ENCODE measurements around the gene CRACR2A.

The CRACR2A gene

DNA sequence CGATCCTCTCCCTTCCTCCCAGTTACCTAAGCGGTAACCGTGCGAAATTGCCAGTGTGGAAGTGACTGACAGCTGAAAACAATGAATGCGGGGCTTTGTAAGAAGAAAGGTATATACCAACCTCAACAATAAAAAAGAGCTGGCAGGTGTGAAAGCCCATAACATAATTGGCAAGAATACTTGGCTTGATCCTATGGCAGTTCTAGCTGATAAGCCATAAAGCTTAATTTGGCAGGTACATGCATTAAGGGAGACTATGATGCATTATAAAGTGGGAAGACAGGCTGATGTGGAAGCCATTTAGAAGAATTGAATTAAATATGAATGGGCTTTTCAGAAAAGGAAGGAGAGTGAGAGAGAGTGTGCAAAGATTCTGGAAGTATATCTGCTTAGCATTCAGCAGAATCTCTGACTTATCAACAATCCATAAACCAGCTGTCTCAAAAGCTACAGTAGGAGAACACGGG, 71.3 kb downstream of the CRACR2A start:
- no peak for DNase-seq

DNA sequence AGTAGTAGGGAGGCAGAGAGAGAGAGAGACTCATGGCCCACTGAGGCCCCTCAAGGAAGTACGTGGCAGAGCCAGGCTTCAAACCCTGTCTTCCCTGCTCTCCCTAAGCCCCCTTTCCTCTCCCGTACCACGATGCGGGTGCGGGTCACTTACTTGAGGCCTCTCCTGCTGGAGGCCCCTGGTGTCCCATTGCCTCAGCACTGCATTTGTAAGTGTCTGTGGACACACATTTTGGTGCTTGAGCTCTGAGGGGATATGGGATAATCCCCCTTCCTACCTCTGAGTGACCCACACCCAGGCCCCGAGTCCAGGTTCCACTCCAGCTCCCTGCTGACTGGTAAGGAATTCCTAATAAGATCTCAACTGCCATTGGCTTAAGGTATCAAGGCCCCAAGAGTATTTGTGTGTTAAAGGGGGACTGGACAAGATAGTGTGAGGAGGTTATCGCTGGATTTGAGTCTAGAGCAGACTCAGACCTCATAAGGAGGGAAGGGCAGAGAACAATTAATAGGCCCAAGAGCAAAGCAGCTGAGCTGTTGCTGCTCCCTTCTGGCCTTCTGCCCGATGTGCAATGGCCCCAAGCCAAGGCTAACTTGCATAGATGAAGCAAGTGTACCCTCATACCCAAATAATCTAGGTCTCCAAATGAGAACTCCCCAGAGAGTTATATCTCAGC, 71.9 kb downstream of the CRACR2A start:
- peak in 1 of 14 donors; percentile 34 for DNase-seq

DNA sequence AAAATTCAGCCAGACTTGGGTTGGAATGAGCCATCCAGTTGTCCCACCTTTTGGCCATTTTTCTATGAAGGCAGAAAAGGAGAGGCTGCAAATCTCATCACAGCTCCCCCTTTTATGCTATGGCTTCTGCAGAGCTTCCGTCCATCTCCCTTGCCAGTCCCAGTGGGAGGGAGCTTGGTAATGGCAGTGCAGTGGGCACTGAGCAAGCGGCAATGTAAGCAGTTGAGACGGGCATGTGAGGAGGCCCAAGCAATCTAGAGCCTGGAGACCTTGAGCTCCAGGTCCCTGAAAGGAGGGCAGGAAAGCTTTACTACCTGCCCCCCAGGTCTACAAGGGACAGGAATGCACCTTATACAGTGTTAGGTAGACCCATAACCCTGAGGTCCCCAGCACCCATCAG, 73.1 kb downstream of the CRACR2A start:
- DNase-seq = no peak

DNA sequence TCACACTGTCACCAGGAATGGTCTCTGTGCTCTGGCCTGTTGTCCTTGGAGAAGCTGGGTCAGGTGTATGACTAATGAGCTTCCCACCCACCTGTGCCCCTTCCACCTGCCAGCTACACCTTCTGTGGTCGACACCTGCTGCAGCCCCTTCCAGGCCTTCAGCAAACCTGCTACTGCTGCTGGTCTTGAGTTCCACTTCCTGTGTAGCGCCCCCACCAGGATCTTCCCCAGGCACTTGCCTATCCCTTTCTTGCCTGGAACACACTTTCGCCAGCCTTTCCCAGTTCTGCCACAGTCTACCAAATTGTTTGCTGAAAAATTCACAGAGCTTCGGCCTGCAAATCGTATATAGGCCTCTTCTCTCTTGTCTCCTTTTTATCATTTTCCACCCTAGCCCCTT, 75.3 kb downstream of the CRACR2A start:
- no peak for DNase-seq

DNA sequence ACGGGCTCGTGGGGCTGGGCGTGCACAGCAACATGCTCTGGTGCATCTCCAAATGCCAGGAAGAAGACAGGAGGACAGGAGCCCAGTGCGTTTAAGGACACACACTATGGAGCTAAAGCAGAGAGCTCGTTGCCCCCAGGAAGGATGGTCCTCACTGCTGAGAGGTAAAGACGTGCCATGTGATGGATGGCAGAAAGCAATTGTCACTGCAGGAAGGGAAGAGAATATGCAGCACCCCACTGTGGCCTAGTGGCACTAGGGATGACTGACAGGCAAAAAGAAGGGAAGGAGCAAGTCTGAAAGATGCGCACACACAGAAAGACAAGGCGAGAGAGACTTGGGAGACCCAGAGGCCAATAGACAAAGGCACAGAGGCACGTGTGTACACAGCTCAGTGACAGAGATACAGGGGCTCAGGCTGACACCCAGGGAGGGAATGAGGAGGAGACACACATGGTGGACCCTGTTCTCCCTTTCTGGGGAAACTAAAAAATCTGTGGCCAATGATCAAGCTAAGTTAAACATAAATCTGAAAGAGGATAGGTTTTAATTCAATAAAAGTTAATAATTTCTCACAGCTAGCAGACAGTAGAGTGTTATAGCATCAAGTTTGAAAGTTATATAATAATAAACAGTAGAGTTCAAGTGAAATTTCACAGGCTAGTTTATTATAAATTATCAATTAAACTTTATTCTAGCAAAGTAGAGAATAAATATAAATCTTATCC, 78.8 kb downstream of the CRACR2A start:
- DNase-seq = no peak

DNA sequence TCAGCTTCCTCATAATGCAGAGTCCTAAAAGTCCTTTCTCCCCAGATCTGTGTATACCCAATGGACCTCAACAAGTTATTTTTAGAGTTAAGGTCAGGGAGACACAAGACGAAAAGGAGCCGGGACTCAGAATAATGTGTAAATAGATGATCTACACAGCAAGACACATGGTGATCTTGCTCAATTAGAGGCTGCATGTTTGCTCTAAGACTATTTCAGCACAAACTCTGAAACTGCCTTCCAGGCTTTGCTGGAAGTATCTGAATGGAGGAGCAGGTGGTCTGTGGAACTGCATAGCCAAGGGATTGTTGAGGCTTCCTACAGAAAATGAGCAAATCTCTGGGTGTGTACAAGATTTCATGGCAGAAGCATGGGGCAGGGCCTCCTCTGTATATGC, 80.8 kb downstream of the CRACR2A start:
- DNase-seq = no peak

DNA sequence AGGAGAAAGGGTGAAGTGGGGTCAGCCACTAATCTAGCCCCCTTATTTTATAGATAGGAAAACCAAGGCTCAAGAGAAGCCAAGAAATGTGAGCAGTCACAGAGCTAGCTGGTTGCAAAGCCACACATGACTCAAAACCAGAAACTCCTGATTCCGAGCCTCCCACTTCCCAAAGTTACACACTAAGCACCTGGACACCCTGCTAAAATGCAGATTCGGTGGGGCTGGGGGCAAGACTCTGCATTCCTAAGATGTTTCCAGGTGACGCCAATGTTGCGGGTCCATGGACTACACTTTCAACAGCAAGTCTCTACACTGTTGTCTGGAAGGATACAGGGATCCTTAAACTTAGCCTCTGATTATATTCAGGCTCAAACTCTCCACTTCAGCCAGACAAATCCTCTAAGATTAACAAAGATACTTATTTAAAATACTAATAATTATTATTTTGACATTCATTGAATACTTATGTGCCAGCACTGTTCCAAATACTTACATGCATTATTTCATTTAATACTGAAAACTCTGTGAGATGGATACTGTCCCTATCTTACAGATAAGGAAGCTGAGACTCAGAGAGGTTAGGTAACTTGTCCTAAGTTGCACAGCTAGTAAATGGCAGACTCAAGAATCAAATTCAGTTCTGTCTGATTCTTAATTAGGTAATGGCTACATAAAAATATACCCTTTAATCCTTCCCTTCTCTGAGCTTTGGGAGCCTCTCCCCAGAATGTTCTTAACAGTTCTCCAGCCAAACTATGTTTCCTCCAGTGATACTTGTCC, 81.4 kb downstream of the CRACR2A start:
- DNase-seq = no peak

DNA sequence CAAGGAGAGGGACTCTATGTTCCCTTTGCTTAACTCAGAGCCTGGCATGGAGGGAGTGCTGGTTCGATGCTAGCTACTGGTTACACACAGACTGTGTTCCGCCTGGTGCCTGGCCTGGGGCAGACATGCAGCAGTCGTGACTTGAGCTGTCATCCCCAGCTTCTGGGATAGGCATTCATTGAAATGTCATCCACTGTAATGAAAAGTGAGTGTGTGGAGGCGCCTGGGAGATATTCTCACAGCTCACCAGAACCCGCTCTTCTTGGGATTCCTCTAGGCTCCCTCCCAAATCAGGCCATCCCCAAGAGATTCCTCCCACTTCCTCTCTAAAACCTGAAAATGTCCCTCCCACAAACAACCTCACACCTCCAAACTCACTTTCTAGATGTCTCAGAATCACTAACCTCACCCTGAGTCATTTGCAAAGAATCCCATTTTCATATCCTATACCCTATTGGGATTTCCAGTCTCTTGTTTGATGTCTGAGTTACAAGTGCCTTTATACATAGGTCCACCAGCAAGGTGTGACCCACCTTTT, 82.8 kb downstream of the CRACR2A start:
- no peak for DNase-seq

DNA sequence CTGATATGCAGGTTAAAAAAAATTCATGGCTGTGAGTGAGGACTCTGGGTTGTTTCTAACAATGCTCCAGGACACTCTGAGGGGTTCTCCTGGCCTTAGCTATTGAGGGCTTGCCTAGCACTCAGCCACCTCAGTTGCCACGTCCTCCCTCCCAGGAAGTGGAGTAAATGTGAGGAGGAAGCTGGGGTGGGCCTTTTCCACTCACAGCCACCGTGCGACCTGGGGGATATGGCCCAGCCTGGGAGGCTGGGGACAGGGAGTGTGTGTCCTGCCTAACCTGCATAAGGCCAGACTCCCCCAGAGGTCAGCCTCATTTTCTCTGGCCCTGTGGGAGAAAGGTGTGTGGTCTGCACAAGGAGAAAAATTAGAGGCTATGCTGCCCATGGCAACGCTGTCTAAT, 83.3 kb downstream of the CRACR2A start:
- DNase-seq = no peak

DNA sequence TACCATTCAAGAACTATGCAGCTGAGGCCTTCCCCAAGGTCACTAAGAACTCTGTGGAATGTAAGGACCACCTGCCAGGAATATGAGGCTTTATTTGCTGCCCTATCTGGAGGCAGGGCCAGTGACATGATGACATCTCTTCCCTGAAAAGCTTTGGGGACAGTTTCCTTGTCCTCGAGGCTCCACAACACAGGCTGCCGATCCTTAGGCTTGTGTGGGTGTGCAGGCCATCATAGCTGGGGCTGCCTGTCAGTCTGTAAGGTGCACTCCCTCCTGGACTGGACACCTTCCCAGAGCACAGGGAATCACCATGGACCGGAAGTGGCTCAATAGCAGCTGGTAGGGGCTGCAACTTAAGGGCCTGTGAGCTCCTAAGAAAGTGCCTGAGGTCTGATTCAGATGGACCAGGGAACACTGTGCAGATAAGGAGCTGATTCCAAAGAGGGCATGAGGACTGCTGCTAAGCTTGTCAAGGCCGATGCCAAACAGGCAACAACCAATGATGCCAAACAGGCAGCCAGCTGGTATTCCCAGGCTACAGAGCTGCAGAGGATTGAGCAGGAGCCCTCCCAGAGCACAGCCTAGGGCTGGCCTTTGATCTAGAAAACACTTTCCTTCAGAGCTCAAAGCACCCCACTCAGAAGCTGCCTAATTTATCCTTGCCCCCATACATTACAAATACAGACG, 84.3 kb downstream of the CRACR2A start:
- no peak for DNase-seq

DNA sequence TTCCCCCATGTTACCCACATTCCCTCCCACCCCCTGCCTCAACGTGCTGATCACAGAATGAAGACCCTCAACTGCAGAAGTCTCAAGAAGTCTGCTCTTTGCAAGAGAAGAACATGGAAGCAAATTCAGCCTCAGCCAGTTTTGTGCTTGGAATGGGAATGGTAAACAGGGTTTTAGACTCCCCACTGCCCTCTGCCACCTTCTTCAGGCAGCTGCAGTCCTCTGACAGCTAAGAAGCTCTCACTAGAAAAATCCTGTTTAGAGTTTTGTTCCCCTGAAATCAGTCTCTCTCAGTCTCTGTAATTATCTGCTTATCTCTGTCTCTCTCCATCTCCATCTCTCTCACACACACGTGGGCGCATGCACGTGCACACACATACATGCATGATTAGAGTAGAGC, 85.4 kb downstream of the CRACR2A start:
- DNase-seq = no peak

DNA sequence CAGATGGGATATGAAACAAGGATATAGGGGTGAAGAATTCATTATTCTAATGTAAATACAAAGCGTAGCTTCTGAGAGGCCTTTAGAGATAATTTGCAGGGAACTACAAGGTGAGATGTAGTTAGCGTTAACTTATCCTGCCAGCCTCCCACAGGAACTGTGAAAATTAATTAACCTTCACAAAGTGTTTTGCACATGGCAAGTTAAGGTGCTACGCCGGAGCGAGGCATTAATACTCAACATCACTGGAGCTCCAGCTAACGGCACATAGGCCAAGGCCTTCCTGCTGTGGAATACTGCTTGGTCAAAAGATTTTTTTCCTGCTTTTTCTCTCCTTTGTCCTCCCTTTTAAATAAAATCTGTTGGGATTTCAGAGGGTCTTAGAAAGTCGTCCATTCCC, 86.5 kb downstream of the CRACR2A start:
- DNase-seq = no peak

DNA sequence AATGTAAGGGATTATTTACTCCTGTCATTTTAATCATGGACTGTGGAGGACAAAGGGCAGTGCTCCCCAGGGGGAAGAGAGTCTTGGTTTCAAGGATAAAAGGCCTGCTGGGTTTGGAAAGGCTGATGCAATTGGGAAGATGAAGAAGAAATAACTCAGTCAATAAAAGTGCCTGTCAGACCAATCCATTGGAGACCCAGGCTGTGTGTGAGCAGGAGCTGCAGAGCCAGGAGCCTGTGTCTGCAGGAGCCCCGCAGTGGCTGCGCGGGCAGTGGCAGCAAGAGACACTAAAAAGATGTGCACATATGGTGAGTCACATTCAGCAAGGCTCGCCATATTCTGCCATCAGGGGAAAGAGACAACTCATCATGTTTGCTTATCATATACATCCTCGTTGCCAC, 90.4 kb downstream of the CRACR2A start:
- no peak for DNase-seq

DNA sequence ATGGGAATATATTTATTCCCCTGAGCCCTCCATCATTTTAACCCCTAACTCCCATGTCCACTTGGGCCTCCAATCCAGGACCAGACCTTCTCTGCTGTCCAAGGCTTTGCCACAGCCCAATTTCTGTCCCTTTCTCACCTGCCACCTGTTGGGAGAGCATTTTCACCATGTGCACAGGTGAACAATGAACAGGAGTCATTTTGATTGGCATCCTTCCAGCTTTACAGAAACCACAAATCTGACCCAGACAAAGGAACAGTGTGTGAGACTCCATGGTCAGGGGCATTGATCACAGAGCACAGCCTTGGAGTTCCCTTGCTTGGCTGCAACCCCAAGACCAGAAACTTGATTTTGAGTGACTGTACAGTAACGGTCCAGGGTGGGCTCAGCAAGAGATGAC, 91.9 kb downstream of the CRACR2A start:
- DNase-seq = no peak

DNA sequence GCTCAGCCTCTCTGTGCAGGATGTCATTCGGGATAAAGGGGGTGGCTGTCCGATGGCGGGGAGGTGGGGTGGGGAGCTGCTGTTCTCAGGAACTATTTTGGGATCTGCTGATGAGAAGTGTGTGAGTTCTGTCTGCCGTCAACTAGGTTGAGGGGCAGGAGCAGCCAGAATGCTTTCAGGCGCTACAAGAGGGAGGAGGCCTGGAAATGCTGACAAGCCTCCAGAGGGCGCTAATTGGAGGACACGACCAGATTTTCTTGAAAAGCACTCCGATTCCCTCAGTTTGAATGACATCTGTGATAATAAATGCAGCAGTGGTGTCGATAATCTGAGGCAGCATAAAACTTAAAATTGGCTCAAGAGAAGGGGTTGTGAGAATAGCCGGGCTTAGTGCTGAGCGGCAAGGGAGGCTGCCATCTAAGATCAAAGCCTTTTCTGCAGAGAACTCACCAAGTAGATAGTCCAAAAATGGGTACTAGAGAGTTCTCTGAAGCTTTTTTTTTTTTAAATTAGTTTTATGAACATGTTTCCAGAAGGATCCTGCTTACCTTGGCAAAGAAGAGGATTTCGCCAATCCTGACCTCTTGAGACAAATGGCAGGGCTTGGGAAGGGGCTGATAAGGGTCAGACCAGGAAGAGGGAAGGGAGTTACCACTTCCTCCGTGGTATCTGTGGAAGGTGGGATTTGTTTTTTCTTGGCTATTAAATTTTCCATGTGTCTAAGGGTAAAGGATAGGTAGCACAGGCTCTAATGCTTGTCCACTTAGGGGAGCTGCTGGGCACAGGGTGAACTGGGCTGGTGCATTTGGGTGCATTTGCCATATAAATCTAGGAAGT, 94.4 kb downstream of the CRACR2A start:
- DNase-seq = no peak

DNA sequence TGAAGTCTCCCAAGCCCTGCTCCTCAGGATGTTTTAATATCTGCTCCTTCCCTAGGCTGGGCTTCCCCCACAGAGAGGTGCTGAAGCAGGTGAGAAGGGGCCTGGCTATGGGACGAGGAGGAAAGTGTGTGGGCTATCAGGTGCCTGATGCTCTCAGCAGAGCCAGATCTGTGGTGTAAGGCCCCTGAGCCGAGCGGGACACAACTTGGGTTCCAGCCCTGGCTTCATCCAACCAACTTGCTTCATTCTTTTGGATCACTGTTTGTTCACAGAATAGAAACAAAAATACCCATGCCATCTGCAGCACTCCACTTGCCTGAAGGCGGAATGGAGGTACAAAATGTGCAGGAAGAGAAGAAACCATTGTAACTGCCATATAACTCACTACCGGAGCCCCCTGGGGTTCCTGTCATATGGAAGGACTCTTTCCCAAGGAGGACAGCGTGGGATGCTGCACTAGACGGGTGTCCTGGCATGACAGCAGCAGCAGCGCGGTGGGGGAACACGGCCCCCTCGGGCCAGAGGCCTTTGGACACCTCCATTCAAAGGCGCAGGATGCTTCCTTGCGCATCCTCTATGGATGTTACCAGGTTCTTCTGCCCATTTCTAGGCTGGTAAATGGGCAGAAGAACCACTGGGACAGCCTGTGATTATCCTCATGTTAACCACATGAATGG, 95.8 kb downstream of the CRACR2A start:
- no peak for DNase-seq

DNA sequence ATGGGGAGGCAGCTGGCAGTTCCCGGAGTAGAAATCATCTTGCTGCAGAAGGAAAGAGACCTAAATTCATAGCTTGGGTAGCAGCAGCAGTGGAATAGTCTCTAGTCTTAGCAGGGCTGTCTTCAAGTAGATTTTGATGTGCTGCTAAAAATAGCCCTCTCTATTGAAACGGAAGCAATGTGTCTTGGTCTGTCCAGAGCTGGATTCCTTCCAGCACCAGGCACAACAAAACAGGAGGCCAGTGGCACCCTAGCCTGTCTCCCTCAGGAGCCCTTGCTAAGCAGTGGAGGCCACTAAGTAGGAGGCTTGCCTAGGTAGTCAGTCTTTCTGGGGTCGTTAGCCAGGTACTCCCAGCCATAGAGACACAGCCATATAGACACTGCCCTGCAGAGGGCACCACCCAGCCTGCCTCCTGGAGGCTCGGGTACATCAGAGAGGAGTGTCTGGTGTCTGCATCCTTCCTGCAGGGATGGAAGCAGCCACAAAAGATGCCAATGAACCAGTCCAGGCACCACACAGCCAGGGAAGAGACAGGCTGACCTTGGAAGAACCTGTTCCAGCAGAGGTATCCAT, 97.5 kb downstream of the CRACR2A start:
- DNase-seq = no peak

DNA sequence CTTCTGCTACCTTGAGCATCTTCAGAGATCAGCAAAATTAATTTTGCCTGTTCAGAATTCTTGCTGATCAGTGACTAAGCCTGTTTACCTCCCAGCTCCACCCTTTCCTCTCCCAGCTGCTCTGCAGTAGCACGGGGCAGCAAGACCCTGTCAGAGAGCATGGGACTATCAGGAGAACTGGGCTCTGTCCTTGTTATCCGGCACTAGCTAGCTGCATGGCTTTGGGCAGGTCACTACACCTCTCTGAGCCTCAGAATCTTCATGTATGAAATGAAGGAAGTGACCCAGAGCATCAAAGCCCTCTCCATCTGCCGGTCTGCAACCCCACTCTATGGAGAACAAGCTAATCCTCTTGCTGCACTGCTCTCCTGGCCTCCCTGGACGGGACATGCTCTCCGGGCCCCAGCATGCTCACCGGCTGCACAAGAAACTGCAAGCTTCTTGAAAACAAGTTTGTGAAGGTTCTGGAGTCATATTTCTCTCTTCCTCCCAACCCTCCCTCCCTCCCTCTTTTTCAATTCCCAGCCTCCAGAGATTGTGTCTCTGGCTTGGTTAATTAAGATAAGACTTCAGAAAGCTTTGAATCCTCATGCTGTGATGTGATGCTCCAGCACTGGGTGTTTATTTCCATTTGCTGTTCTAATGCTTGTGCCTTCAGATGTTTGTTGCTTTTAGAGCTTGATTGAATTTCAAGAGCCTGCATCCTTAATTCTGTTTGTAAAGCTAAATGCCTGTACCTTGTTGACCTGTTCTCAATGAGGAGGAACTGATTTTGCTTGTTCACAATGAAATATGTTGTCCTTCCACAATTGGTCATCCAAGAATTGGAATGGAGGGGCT, 101.1 kb downstream of the CRACR2A start:
- DNase-seq = no peak

DNA sequence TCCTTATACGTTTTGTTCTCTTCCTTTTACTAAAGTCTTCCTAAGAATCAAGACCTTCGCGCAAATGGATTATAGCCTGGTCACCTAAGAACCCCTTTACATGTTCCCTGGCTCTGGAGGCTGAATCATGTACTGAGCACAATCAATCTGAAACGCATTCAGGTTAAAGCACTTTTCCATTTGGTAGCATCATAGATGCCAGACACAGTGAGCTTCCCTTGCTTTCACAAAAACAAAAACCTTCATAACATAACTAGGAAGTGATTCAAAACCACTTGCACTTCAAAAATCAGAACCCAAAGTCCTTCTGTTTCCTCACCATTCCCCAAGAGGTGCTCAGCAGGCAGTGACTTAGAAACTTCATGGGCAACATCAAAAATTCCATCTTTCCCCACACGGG, 105.4 kb downstream of the CRACR2A start:
- no peak for DNase-seq
